G401.6 (cell line): ENCODE measurements around the gene OARD1.

ENCODE experiments used
- FAIRE-seq: peaks from 2 replicates; lab custom pipeline; 2012; peaks lifted over from hg19 to GRCh38; lab: Jason Lieb, UNC

Gene OARD1

GRCh38 chr6:41047745-41048732, 24.1 kb downstream of the OARD1 start:
- no peak for FAIRE-seq

GRCh38 chr6:41047306-41047705, 24.9 kb downstream of the OARD1 start:
- FAIRE-seq: no peak

GRCh38 chr6:41046084-41046483, 26.1 kb downstream of the OARD1 start:
- FAIRE-seq: no peak

GRCh38 chr6:41045664-41046063, 26.5 kb downstream of the OARD1 start:
- no peak for FAIRE-seq

GRCh38 chr6:41043151-41043550, 29.0 kb downstream of the OARD1 start:
- FAIRE-seq: no peak

GRCh38 chr6:41042226-41043055, 29.7 kb downstream of the OARD1 start, which contains the start of gene TSPO2:
TSPO2 (plus strand) TSS chr6:41042467; CDS start chr6:41042986, 519 bp downstream.
- no peak for FAIRE-seq

- no peak for FAIRE-seq
Observed at GRCh38 chr6:41040940-41041536, 31.1 kb downstream of the OARD1 start.

- no peak for FAIRE-seq
Observed at GRCh38 chr6:41040101-41040939, 31.8 kb downstream of the OARD1 start.

- no peak for FAIRE-seq
Observed at GRCh38 chr6:41039060-41039998, 32.8 kb downstream of the OARD1 start, which contains the start of gene UNC5CL. UNC5CL (minus strand) TSS chr6:41039221; CDS start chr6:41035074, 4,147 bp downstream.

GRCh38 chr6:41038205-41038604, 34.0 kb downstream of the OARD1 start:
- no peak for FAIRE-seq

- no peak for FAIRE-seq
Observed at GRCh38 chr6:41037107-41037900, 34.9 kb downstream of the OARD1 start.

GRCh38 chr6:41036601-41037000, 35.6 kb downstream of the OARD1 start:
- no peak for FAIRE-seq

GRCh38 chr6:41036186-41036585, 36.0 kb downstream of the OARD1 start:
- no peak for FAIRE-seq

GRCh38 chr6:41033776-41034175, 38.4 kb downstream of the OARD1 start:
- no peak for FAIRE-seq

- no peak for FAIRE-seq
Observed at GRCh38 chr6:41032830-41033229, 39.3 kb downstream of the OARD1 start.

- FAIRE-seq: no peak
Observed at GRCh38 chr6:41028561-41029412, 43.4 kb downstream of the OARD1 start.

- no peak for FAIRE-seq
Observed at GRCh38 chr6:41027799-41028560, 44.2 kb downstream of the OARD1 start.

- no peak for FAIRE-seq
Observed at GRCh38 chr6:41027241-41027640, 44.9 kb downstream of the OARD1 start.
